HG03135 (cell line): ENCODE measurements around the gene MYPOP.
"Not testable (repeated sequence)": the region's sequence is repeated elsewhere in the genome, so short reads cannot be mapped to it uniquely, and the experiment has no call there.

Experiments used
- ATAC-seq: cut with Tn5 transposase; IDR thresholded peaks from one replicate; pipeline ENCODE4 v1.9.1; 2021; ENCODE audit warnings: mild to moderate bottlenecking, moderate library complexity; ENCODE audit not compliant: unreplicated experiment

Gene MYPOP

GRCh38 chr19:45884682-45885555 lies 17.5 kb downstream of the MYPOP start:
- ATAC-seq = peak; percentile 6

- ATAC-seq = no peak
Observed at GRCh38 chr19:45883881-45884681, 18.3 kb downstream of the MYPOP start.

GRCh38 chr19:45883586-45883880 lies 18.9 kb downstream of the MYPOP start:
- ATAC-seq = no peak

- no peak for ATAC-seq
Observed at GRCh38 chr19:45882652-45883585, 19.5 kb downstream of the MYPOP start.

GRCh38 chr19:45881909-45882528 lies 20.4 kb downstream of the MYPOP start:
- no peak for ATAC-seq

GRCh38 chr19:45881082-45881908 lies 21.1 kb downstream of the MYPOP start:
- ATAC-seq = no peak

- ATAC-seq = no peak
Observed at GRCh38 chr19:45879971-45880370, 22.4 kb downstream of the MYPOP start.

- ATAC-seq = no peak
Observed at GRCh38 chr19:45879055-45879454, 23.4 kb downstream of the MYPOP start.

GRCh38 chr19:45878043-45878794 lies 24.2 kb downstream of the MYPOP start:
- ATAC-seq = no peak

GRCh38 chr19:45876411-45877197 lies 25.8 kb downstream of the MYPOP start:
- ATAC-seq = no peak

- no peak for ATAC-seq
Observed at GRCh38 chr19:45876161-45876410, 26.3 kb downstream of the MYPOP start.

GRCh38 chr19:45874620-45874966 lies 27.8 kb downstream of the MYPOP start:
- no peak for ATAC-seq

GRCh38 chr19:45873219-45873772 lies 29.1 kb downstream of the MYPOP start:
- ATAC-seq = no peak

GRCh38 chr19:45872095-45872919 lies 30.1 kb downstream of the MYPOP start:
- ATAC-seq = no peak

- no peak for ATAC-seq
Observed at GRCh38 chr19:45870798-45871197, 31.6 kb downstream of the MYPOP start.

- not testable (repeated sequence) for ATAC-seq
Observed at GRCh38 chr19:45867241-45867640, 35.2 kb downstream of the MYPOP start.

- ATAC-seq = no peak
Observed at GRCh38 chr19:45866400-45867176, 35.8 kb downstream of the MYPOP start.
